Lung (tissue), 12 donors: ENCODE results near the gene TSEN34. TPM values are rescaled to one million over a fixed set of nuclear protein-coding genes. Genes with fewer than 3 reads are reported as not detected.
"Not testable (repeated sequence)": the region's sequence is repeated elsewhere in the genome, so short reads cannot be mapped to it uniquely, and the experiment has no call there.

Source experiments
- ATAC-seq: fragments of 200-7000 bp; cut with Tn5 transposase; one replicate; pipeline ENCODE4 v1.9.1; 2020; ENCODE audit warnings: moderate number of reproducible peaks; ENCODE audit not compliant: insufficient read depth, low FRiP score
- DNase-seq, 3 donors: peaks; one replicate each; pipeline ENCODE4 v3.0.0-alpha.2; 2013 to 2017
- H3K27ac ChIP-seq, 2 donors: one replicate each; pipeline ENCODE4 v1.5.1; 2013; ENCODE audit warnings: mild to moderate bottlenecking in 2 of 2, moderate library complexity in 2 of 2, control low read depth in 1 of 2, inconsistent platforms in 1 of 2, low read depth in 1 of 2, low read length in 1 of 2
- H3K27me3 ChIP-seq, 3 donors: one replicate each; pipeline ENCODE4 v1.5.1; 2013; ENCODE audit warnings: low read length in 2 of 3; ENCODE audit not compliant: control insufficient read depth in 3 of 3, insufficient read depth in 3 of 3
- H3K36me3 ChIP-seq, 4 donors: one replicate each; pipeline ENCODE4 v1.5.1; 2013; ENCODE audit warnings: low read length in 4 of 4, mild to moderate bottlenecking in 1 of 4, moderate library complexity in 1 of 4; ENCODE audit not compliant: control insufficient read depth in 4 of 4, insufficient read depth in 4 of 4
- H3K4me1 ChIP-seq, 5 donors: one replicate each; pipeline ENCODE4 v1.5.1; 2013; ENCODE audit warnings: low read length in 5 of 5, mild to moderate bottlenecking in 2 of 5, moderate library complexity in 1 of 5; ENCODE audit not compliant: control insufficient read depth in 5 of 5, insufficient read depth in 5 of 5
- H3K4me3 ChIP-seq: one replicate; pipeline ENCODE4 v1.5.1; 2013; ENCODE audit warnings: mild to moderate bottlenecking, control low read depth, moderate library complexity
- H3K9ac ChIP-seq, 2 donors: one replicate each; pipeline ENCODE4 v1.5.1; 2013; ENCODE audit warnings: low read length in 2 of 2, control low read depth in 1 of 2; ENCODE audit not compliant: insufficient read depth in 1 of 2
- H3K9me3 ChIP-seq, 4 donors: one replicate each; pipeline ENCODE4 v1.5.1; 2013; ENCODE audit warnings: low read length in 3 of 4, mild to moderate bottlenecking in 1 of 4, moderate library complexity in 1 of 4; ENCODE audit not compliant: control insufficient read depth in 4 of 4, insufficient read depth in 3 of 4
- CTCF ChIP-seq: IDR thresholded peaks from 2 replicates; pipeline ENCODE4 v1.5.1; 2012; ENCODE audit warnings: mild to moderate bottlenecking; ENCODE audit errors: control extremely low read depth, extremely low read depth
- whole genome bisulfite sequencing, 2 donors: extraction: QIAGEN DNeasy Blood & Tissue Kit; methylation state at CpG; one replicate each; pipeline ENCODE4 v1.1.7; 2013; 5-methylcytosine and 5-hydroxymethylcytosine counted together
- polyA plus RNA-seq, 2 donors: library from polyadenylated mRNA; stranded (reverse); fragments of 200-250 nt; gene quantifications; one replicate each; pipeline ENCODE4 v1.2.1, GENCODE V29; 2013
- total RNA-seq, 2 donors: library from RNA; depleted of rRNA in 1 of 2; stranded (reverse); fragments of >200 nt in 1 of 2; gene quantifications; one replicate each; pipeline ENCODE4 v1.2.1, GENCODE V29; 2014 to 2021
- donor health status: control.
- donor health status: control.
- donor health status: Bipolar disorder and iron deficiency.
- donor health status: healthy.
- donor health status: DM: yes; HTN: yes; CAD: no.

Gene TSEN34
- total and polyA plus RNA-seq, 4 donors, result 38.0 to 102 (median 55.2) TPM

GRCh38 chr19:54222474-54223276, 31.6 kb downstream of the TSEN34 start, which contains the start of gene LILRB3:
Gene LILRB3 (minus strand): TSS chr19:54223007. CDS start chr19:54222976, 31 bp downstream.
- H3K9ac ChIP-seq, H3K27ac ChIP-seq, H3K4me1 ChIP-seq, H3K36me3 ChIP-seq, H3K4me3 ChIP-seq, H3K27me3 ChIP-seq, DNase-seq, H3K9me3 ChIP-seq: not testable (repeated sequence)
- ATAC-seq, result peak; percentile 55
- 57 to 58% methylated on average over 14 to 16 of the region's 16 CpGs for WGBS, 2 donors

- not testable (repeated sequence) for H3K27ac ChIP-seq, H3K9ac ChIP-seq, H3K4me3 ChIP-seq
Measured at GRCh38 chr19:54223277-54223936, 32.3 kb downstream of the TSEN34 start.

GRCh38 chr19:54223937-54224281, 32.8 kb downstream of the TSEN34 start:
- H3K4me3 ChIP-seq, H3K9me3 ChIP-seq, H3K4me1 ChIP-seq, H3K36me3 ChIP-seq, H3K9ac ChIP-seq, H3K27ac ChIP-seq, DNase-seq, H3K27me3 ChIP-seq, ATAC-seq: not testable (repeated sequence)
- WGBS, 2 donors, result 42 to 51% methylated on average over 5 of the region's 5 CpGs

More at GRCh38 chr19:54223277-54223936, 32.3 kb downstream of the TSEN34 start:
- not testable (repeated sequence) for H3K36me3 ChIP-seq, H3K4me1 ChIP-seq, H3K27me3 ChIP-seq, DNase-seq, H3K9me3 ChIP-seq
- 49 to 52% methylated on average over 14 of the region's 14 CpGs for WGBS, 2 donors
- peak; percentile 13 for ATAC-seq

GRCh38 chr19:54224619-54225018, 33.5 kb downstream of the TSEN34 start:
- not testable (repeated sequence) for H3K4me1 ChIP-seq, H3K9me3 ChIP-seq, H3K9ac ChIP-seq, H3K27ac ChIP-seq, H3K36me3 ChIP-seq, H3K27me3 ChIP-seq, ATAC-seq, DNase-seq, H3K4me3 ChIP-seq
- 77 to 85% methylated on average over 9 to 10 of the region's 10 CpGs for WGBS, 2 donors

GRCh38 chr19:54229146-54229545, 38.0 kb downstream of the TSEN34 start:
- H3K4me1 ChIP-seq, result no peaks in the 10 kb centered on the region
- peaks cover 0 to 5% (median 0%) of the 10 kb centered on the region in 3 donors for H3K27me3 ChIP-seq
- H3K4me3 ChIP-seq, result no peak overlapping the region
- no peak for DNase-seq
- no peak for TF ChIP-seq CTCF
- no peak overlapping the region for H3K27ac ChIP-seq
- no peak for ATAC-seq
- no peaks in the 10 kb centered on the region for H3K36me3 ChIP-seq
- no peak overlapping the region for H3K9ac ChIP-seq
- WGBS, 2 donors, result 88 to 92% methylated on average over 8 of the region's 8 CpGs
- no peaks in the 10 kb centered on the region for H3K9me3 ChIP-seq
